Panc1 (cell line): ENCODE measurements around the gene ZIC4.

ENCODE experiments used
- CTCF ChIP-seq: fragments of 450-650 bp; IDR thresholded peaks from 2 replicates; pipeline ENCODE4 v1.5.1; 2017; ENCODE audit warnings: mild to moderate bottlenecking
- POLR2AphosphoS5 ChIP-seq: IDR thresholded peaks from 2 replicates; pipeline ENCODE4 v1.6.1; 2012; ENCODE audit warnings: mild to moderate bottlenecking, low read depth, low read length, moderate library complexity
- REST ChIP-seq, 2 experiments: IDR thresholded peaks; 2 replicates each; pipeline ENCODE4 v1.6.1; 2011 to 2012; ENCODE audit warnings: low read depth in 2 of 2, control low read depth in 1 of 2, low read length in 1 of 2, mild to moderate bottlenecking in 1 of 2, moderate library complexity in 1 of 2; ENCODE audit not compliant: insufficient read depth in 1 of 2
- SIN3A ChIP-seq: IDR thresholded peaks from 2 replicates; pipeline ENCODE4 v1.6.1; 2012; ENCODE audit warnings: low read depth, mild to moderate bottlenecking, low read length, moderate library complexity, borderline replicate concordance; ENCODE audit not compliant: insufficient read depth
- TCF7L2 ChIP-seq: IDR thresholded peaks from 2 replicates; pipeline ENCODE4 v1.6.1; 2011; ENCODE audit warnings: mild to moderate bottlenecking, low read depth, low read length, inconsistent platforms

- TF ChIP-seq CTCF (no peak), SIN3A (no peak), REST (IDR thresholded peaks at IDR 0.05; ENCODE audit: insufficient read depth in 1 of 2, low read depth in 2 of 2, low read length in 1 of 2) (no peak), TCF7L2 (no peak), POLR2AphosphoS5 (no peak)
Measured at GRCh38 chr3:147409143-147410115, 3.1 kb upstream of the ZIC4 start, which contains the start of gene ZIC1.
